H9 (cell line): ENCODE data around the gene MED28. TPM values are rescaled to one million over a fixed set of nuclear protein-coding genes. Genes with fewer than 3 reads are reported as not detected.

Experiments
- DNase-seq: peaks from one replicate; pipeline ENCODE4 v3.0.0-alpha.2; 2017
- H2AFZ ChIP-seq: one replicate; pipeline ENCODE4 v1.6.1; 2013; ENCODE audit warnings: mild to moderate bottlenecking, low read length, control low read depth, moderate library complexity
- H2AK5ac ChIP-seq: 2 replicates; pipeline ENCODE4 v1.6.1; 2013; ENCODE audit warnings: low read length, control low read depth, mixed read lengths; ENCODE audit not compliant: insufficient read length
- H2BK120ac ChIP-seq: one replicate; pipeline ENCODE4 v1.6.1; 2013; ENCODE audit warnings: low read depth, mild to moderate bottlenecking, low read length, control low read depth, inconsistent platforms; ENCODE audit not compliant: poor library complexity, severe bottlenecking
- H2BK12ac ChIP-seq: 2 replicates; pipeline ENCODE4 v1.6.1; 2013; ENCODE audit warnings: low read length, control low read depth, mixed read lengths, low read depth; ENCODE audit not compliant: insufficient read length
- H2BK15ac ChIP-seq: 2 replicates; pipeline ENCODE4 v1.6.1; 2013; ENCODE audit warnings: low read depth, low read length, control low read depth
- H2BK20ac ChIP-seq: one replicate; pipeline ENCODE4 v1.6.1; 2013; ENCODE audit warnings: low read depth, mild to moderate bottlenecking, low read length, control low read depth, inconsistent platforms; ENCODE audit not compliant: poor library complexity, severe bottlenecking
- H2BK5ac ChIP-seq: 2 replicates; pipeline ENCODE4 v1.6.1; 2013; ENCODE audit warnings: low read length, control low read depth, mixed read lengths; ENCODE audit not compliant: insufficient read length
- H3K14ac ChIP-seq: 2 replicates; pipeline ENCODE4 v1.6.1; 2013; ENCODE audit warnings: low read length, control low read depth; ENCODE audit not compliant: insufficient read depth
- H3K18ac ChIP-seq: 2 replicates; pipeline ENCODE4 v1.6.1; 2013; ENCODE audit warnings: low read depth, mild to moderate bottlenecking, mixed read lengths, low read length, control low read depth; ENCODE audit not compliant: insufficient read length
- H3K23ac ChIP-seq: 2 replicates; pipeline ENCODE4 v1.6.1; 2013; ENCODE audit warnings: low read length, control low read depth, mixed read lengths, low read depth; ENCODE audit not compliant: insufficient read length
- H3K23me2 ChIP-seq: 2 replicates; pipeline ENCODE4 v1.6.1; 2013; ENCODE audit warnings: low read depth, mild to moderate bottlenecking, mixed read lengths, low read length, control low read depth; ENCODE audit not compliant: insufficient read length, poor library complexity, severe bottlenecking
- H3K27ac ChIP-seq: 2 replicates; pipeline ENCODE4 v1.5.1; 2013; ENCODE audit warnings: low read length, control low read depth, mixed read lengths, low read depth; ENCODE audit not compliant: insufficient read length
- H3K27me3 ChIP-seq: 2 replicates; pipeline ENCODE4 v1.6.1; 2013; ENCODE audit warnings: low read length, control low read depth, inconsistent platforms; ENCODE audit not compliant: insufficient read depth
- H3K4ac ChIP-seq: 2 replicates; pipeline ENCODE4 v1.6.1; 2013; ENCODE audit warnings: low read depth, mild to moderate bottlenecking, control low read depth, inconsistent platforms, low read length, moderate library complexity
- H3K4me1 ChIP-seq: 2 replicates; pipeline ENCODE4 v1.6.1; 2013; ENCODE audit warnings: low read length, control low read depth, inconsistent platforms; ENCODE audit not compliant: insufficient read depth
- H3K4me2 ChIP-seq: 2 replicates; pipeline ENCODE4 v1.6.1; 2013; ENCODE audit warnings: low read length, control low read depth, mixed read lengths; ENCODE audit not compliant: insufficient read length, insufficient read depth
- H3K56ac ChIP-seq: 2 replicates; pipeline ENCODE4 v1.6.1; 2013; ENCODE audit warnings: low read depth, mild to moderate bottlenecking, mixed read lengths, low read length, control low read depth; ENCODE audit not compliant: insufficient read length
- H3K79me1 ChIP-seq: 2 replicates; pipeline ENCODE4 v1.6.1; 2013; ENCODE audit warnings: low read depth, mild to moderate bottlenecking, moderate library complexity, low read length, control low read depth, inconsistent platforms; ENCODE audit not compliant: insufficient read depth, poor library complexity, severe bottlenecking
- H3K79me2 ChIP-seq: 2 replicates; pipeline ENCODE4 v1.6.1; 2013; ENCODE audit warnings: low read length, control low read depth, inconsistent platforms; ENCODE audit not compliant: insufficient read depth
- H3K9ac ChIP-seq: 2 replicates; pipeline ENCODE4 v1.6.1; 2013; ENCODE audit warnings: low read length, control low read depth, mixed read lengths; ENCODE audit not compliant: insufficient read length; ENCODE audit errors: extremely low read depth
- H3K9me3 ChIP-seq: one replicate; pipeline ENCODE4 v1.6.1; 2013; ENCODE audit warnings: low read depth, low read length, inconsistent platforms; ENCODE audit not compliant: control insufficient read depth
- H3T11ph ChIP-seq: one replicate; pipeline ENCODE4 v1.6.1; 2013; ENCODE audit warnings: mild to moderate bottlenecking, low read length, control low read depth, inconsistent platforms
- H4K20me1 ChIP-seq: one replicate; pipeline ENCODE4 v1.6.1; 2013; ENCODE audit not compliant: control insufficient read depth, insufficient read length, insufficient read depth
- H4K5ac ChIP-seq: 2 replicates; pipeline ENCODE4 v1.6.1; 2013; ENCODE audit warnings: low read depth, mild to moderate bottlenecking, mixed read lengths, low read length, control low read depth; ENCODE audit not compliant: insufficient read length
- H4K8ac ChIP-seq: replicated peaks from 2 replicates; pipeline ENCODE4 v1.6.1; 2013; ENCODE audit warnings: low read length, control low read depth, mixed read lengths, low read depth; ENCODE audit not compliant: insufficient read length
- H4K91ac ChIP-seq: 2 replicates; pipeline ENCODE4 v1.6.1; 2013; ENCODE audit warnings: low read depth, mild to moderate bottlenecking, moderate library complexity, mixed read lengths, low read length, control low read depth; ENCODE audit not compliant: insufficient read length
- H3K27ac Mint-ChIP-seq, 3 experiments: 2 replicates in 2 of 3; 3 replicates in 1 of 3; pipeline ENCODE4 v1.8.0; 2020 to 2021; ENCODE audit warnings: mixed read lengths in 3 of 3, mild to moderate bottlenecking in 1 of 3, moderate library complexity in 1 of 3
- H3K27me3 Mint-ChIP-seq: 2 replicates; pipeline ENCODE4 v1.8.0; 2021; ENCODE audit warnings: low read depth, mild to moderate bottlenecking, moderate library complexity, mixed read lengths
- H3K36me3 Mint-ChIP-seq, 3 experiments: 2 replicates in 2 of 3; 3 replicates in 1 of 3; pipeline ENCODE4 v1.8.0; 2020 to 2021; ENCODE audit warnings: low read depth in 3 of 3, mixed read lengths in 3 of 3; ENCODE audit not compliant: insufficient read depth in 1 of 3
- H3K4me1 Mint-ChIP-seq, 2 experiments: 2 replicates each; pipeline ENCODE4 v1.8.0; 2020; ENCODE audit warnings: mixed read lengths in 2 of 2
- H3K4me3 Mint-ChIP-seq, 2 experiments: 2 replicates in 1 of 2; 3 replicates in 1 of 2; pipeline ENCODE4 v1.8.0; 2020 to 2021; ENCODE audit warnings: mild to moderate bottlenecking in 2 of 2, mixed read lengths in 2 of 2, moderate library complexity in 1 of 2
- H3K9me3 Mint-ChIP-seq, 2 experiments: 2 replicates in 1 of 2; 3 replicates in 1 of 2; pipeline ENCODE4 v1.8.0; 2020; ENCODE audit warnings: mild to moderate bottlenecking in 2 of 2, mixed read lengths in 2 of 2, moderate library complexity in 1 of 2
- CTCF ChIP-seq: fragments of 200-600 bp; sonication (generic); conservative IDR thresholded peaks from 3 replicates; pipeline ENCODE4 v1.8.0; 2021; ENCODE audit warnings: antibody characterized with exemption, mild to moderate bottlenecking
- WGBS: extraction: QIAGEN DNeasy Blood & Tissue Kit; methylation state at CpG from one replicate; pipeline ENCODE4 v1.1.7; 2013; ENCODE audit warnings: missing lambda C conversion rate, low lambda C conversion rate, mixed read lengths; ENCODE audit not compliant: insufficient read length; ENCODE audit errors: extremely low coverage; 5-methylcytosine and 5-hydroxymethylcytosine counted together
- total RNA-seq: library from RNA; stranded (reverse); gene quantifications from 2 replicates; pipeline ENCODE4 v1.2.1, GENCODE V29; 2021

Gene MED28
- total RNA-seq, 1 experiment from 2014 or later, result 90.4 TPM

DNA sequence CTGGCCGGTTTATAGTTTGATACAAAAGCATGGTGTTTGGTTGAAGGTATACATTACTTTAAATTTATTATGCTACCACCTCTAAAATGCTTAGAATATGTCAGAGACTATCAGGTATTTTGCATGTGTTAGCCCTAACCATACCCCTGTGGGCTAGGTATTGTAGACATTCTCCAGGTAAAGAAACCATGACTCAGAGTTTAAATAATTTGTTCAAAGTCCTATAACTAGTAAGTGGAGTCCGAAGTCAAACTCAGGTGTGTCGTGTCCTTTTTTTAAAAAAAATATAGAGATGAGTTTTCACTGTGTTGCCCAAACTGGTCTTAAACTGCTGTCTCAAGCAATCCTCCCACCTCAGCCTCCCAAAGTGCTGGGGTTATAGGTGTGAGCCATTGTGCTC, 25.1 kb upstream of the MED28 start:
- WGBS, result no CpG with 5 or more reads among the region's 3 CpGs
- no peak overlapping the region for H3K14ac ChIP-seq
- no peak overlapping the region for H3T11ph ChIP-seq
- no peak overlapping the region for H2BK120ac ChIP-seq
- no peak overlapping the region for H4K91ac ChIP-seq
- H3K23me2 ChIP-seq, result no peaks in the 10 kb centered on the region
- H3K27me3 ChIP-seq, result no peaks in the 10 kb centered on the region
- H3K79me2 ChIP-seq, result no peaks in the 10 kb centered on the region
- Mint-ChIP-seq H3K9me3 (no peaks in the 10 kb centered on the region), H3K27me3 (no peaks in the 10 kb centered on the region), H3K4me1 (peaks cover 7% of the 10 kb centered on the region in 2 experiments), H3K36me3 (peaks cover 29 to 72% (median 54%) of the 10 kb centered on the region in 3 experiments), H3K27ac (no peak overlapping the region), H3K4me3 (no peak overlapping the region)
- H3K56ac ChIP-seq, result no peak overlapping the region
- H3K4me2 ChIP-seq, result no peak overlapping the region
- H3K4me1 ChIP-seq, result no peaks in the 10 kb centered on the region; the same call in 1 of the 2 replicates
- H2AK5ac ChIP-seq, result no peak overlapping the region
- no peak overlapping the region for H3K4ac ChIP-seq
- no peaks in the 10 kb centered on the region for H4K20me1 ChIP-seq
- DNase-seq, result no peak
- H2BK5ac ChIP-seq, result no peak overlapping the region
- H3K79me1 ChIP-seq, result no peaks in the 10 kb centered on the region
- no peak overlapping the region for H2BK20ac ChIP-seq
- no peak overlapping the region for H4K8ac ChIP-seq
- no peak overlapping the region for H3K23ac ChIP-seq
- H3K18ac ChIP-seq, result no peak overlapping the region
- no peak overlapping the region for H4K5ac ChIP-seq
- no peak overlapping the region for H3K27ac ChIP-seq
- TF ChIP-seq CTCF, result no peak
- no peak overlapping the region for H2BK12ac ChIP-seq
- H2AFZ ChIP-seq, result no peak overlapping the region
- H3K9ac ChIP-seq, result no peak overlapping the region
- no peaks in the 10 kb centered on the region for H3K9me3 ChIP-seq
- H2BK15ac ChIP-seq, result no peak overlapping the region
